Mammary epithelial cell (primary cell): ENCODE results near the gene RFX7.

Experiments
- CTCF ChIP-seq, 2 donors: IDR thresholded peaks in 1 of 2; conservative IDR thresholded peaks in 1 of 2; 2 replicates each; pipeline ENCODE4 v1.5.1; 2011 to 2012; ENCODE audit warnings: inconsistent platforms in 2 of 2, low read length in 2 of 2, mild to moderate bottlenecking in 2 of 2, control low read depth in 1 of 2, low read depth in 1 of 2; ENCODE audit not compliant: insufficient read depth in 1 of 2; ENCODE audit errors: extremely low read depth in 1 of 2
- EZH2 ChIP-seq: IDR thresholded peaks from 2 replicates; pipeline ENCODE4 v1.6.1; 2012; ENCODE audit warnings: low read length, inconsistent platforms, borderline replicate concordance

GRCh38 chr15:56254265-56254664, 10.6 kb upstream of the RFX7 start:
- no peak for TF ChIP-seq EZH2
- TF ChIP-seq CTCF (conservative IDR thresholded peaks at IDR 0.05 in 1 of 2, IDR thresholded peaks at IDR 0.05 in 1 of 2; ENCODE audit: extremely low read depth in 1 of 2, insufficient read depth in 1 of 2, low read depth in 1 of 2, low read length in 2 of 2) = no peak
